Pulmonary artery endothelial cell (primary cell): ENCODE measurements around the gene FOXL1. TPM values are rescaled to one million over a fixed set of nuclear protein-coding genes. Genes with fewer than 3 reads are reported as not detected.

Experiments used
- DNase-seq: peaks from one replicate; pipeline ENCODE4 v3.0.0-alpha.2; 2011; ENCODE audit warnings: low read depth, low spot score
- total RNA-seq: library from RNA; depleted of rRNA; stranded (reverse); fragments of >200 nt; gene quantifications from 2 replicates; pipeline ENCODE4 v1.2.3, GENCODE V29; 2014

FOXL1 gene
- 1.7 and 2.9 TPM in 2 replicates for total RNA-seq

DNA sequence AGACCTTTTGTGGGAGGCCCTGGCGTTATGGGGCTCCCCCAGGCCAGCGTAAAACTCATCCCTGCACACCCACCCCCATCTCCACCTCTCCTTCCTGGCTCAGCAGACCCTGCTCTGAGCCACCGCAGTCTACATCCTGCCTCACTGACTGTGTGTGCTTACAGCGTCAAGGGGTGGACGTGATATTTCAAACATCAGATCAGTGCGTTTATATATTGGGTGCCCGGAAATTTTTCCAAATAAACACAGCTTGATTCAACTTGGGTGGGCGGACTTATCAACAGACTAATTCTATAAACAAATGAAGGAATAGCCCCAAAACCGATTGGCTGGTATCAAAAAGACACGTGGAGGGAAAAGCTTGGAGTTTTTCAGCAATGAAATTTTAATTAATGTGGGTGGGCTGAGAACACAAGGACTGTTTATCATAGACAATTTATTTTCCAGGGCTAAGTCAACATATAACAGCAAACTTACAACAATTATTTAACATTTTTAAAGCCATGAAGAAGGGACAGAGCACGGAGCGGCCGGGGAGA lies at the start of gene FOXL1:
Gene FOXL1 (plus strand): TSS at position 489 of the 539 bp plus-strand sequence. CDS start 175 bp downstream, outside the sequence.
- DNase-seq = no peak

DNA sequence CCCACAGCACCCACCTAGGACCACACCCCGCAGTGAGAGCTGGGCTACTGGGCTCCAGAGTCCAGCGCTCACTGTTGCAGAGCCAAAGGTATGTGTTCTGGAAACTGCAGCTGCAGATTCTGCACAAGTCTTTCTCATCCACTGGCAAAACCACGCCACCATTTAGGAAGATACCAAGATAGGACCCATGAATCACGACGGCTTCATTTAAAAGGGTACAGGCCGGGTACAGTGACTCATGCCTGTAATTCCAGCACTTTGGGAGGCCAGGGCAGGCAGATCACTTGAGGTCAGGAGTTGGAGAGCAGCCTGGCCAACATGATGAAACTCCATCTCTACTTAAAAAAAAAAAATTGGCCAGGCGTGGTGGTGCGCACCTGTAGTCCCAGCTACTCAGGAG lies 49.2 kb upstream of the FOXL1 start:
- no peak for DNase-seq

DNA sequence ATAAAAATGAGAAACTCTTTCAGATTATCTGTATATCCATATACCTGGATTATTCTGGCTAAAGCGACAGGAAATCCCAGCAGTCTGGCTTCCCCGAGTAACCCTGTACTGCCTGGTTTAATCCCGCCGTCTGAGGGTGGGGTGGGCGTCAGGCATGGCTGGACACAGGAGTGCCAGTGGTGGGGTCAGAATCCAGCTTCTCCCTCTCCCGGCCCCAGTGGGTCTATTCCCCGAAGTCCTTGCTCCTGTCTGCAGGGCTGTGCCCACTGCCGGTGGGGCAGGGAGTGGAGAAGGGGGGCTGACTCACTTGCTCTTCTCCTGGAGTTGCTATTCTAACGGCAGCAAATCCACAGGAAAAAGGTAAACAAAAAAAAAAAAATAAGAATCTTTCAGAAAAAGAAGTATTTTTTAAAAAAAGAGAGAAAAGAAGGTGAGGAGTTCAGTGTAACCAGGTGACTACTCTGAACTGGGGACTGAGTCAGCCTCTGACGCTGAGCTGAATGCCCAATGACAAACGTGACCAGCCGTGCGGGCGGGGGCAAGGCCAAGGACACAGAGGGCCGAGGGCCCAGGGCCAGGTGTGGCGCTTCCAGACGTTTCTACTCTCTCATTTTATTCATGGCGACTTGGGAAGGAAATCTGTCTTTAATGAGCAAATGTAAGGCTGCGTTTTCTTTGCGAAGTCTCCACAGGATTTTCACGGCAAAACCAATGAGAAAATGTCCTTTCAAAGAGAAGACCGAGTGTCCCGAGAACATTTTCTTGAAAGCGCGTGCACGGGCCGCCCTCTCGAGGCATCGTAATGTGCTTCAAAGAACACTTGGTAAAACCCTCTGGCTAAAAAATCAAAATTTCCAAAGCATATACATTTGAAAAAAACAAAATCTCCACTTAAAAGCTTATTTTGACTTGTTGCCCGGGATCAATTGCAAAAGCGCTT lies 47.8 kb upstream of the FOXL1 start:
- DNase-seq = no peak

DNA sequence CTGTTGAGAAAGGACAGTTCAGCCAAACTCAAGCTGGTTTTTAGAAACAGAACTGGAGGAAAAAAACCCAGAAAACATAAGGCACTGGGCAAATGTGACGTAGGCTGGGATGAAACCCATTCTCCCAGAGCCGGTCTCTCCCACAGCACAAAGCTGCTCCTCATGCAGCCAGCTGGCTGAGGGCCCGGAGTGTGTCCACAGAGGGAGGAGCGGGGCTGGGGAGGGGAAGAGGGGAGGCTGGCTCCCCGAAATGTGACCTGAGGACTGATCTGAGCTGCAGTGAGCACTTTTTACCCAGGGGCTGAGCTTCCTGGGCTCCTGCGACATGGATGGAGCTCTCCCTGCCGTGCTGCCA lies 47.2 kb upstream of the FOXL1 start:
- DNase-seq = no peak

DNA sequence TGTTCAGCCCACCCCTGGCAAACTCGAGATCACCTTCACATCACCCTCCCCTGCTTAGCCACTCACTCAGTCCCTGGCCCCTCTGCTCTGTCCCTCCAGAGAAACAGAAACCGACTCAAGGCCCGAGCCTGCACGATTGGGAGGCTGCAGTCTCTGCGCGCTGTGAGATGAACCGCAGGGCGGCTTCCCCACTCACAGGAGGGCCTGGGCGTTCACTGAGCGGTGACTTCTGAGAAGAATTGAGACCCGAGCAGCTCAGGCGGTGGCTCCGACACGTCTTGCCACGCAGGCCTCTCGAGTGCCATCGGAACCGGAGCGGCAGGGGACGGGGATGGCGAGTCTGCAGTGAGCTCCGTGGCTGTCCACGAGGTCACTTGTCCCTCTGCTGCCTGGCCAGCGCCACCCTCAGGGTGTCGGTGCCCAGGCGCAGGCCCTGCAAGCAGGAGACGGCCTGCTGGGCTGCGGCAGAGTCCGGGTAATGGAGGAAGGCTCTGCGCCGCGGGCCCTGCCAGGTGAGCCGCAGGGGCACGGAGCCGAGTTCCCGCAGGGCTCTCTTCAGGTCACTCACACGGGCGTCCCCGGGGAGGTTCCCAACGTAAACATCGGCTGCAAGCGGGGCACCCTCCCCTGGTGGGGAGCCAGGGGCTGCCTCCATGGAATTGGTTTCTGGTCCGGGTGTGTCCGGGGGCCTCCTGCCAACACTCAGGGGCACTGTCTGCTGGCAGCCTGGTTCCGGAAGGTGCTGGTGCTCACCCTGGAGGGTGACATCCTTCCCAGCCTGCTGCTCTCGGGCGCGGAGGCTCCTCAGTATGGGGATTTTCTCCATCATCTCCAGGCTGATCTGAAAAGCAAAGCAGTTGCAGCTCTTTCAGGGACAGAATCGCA lies 46.5 kb upstream of the FOXL1 start:
- no peak for DNase-seq

DNA sequence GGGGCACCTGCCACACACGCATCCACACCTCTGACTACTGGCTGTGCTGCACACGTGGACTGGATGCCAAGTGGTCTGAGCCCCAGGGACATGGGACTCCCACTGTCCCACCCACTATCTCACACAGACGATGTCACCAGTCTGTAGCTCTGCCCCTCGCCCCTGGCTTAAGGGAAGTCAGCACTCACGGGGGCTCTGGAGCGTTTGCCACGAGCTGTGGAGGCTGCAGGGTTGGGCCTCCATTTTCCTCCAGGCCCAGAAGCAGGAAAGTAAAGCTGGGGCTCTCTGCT lies 45.9 kb upstream of the FOXL1 start:
- no peak for DNase-seq

DNA sequence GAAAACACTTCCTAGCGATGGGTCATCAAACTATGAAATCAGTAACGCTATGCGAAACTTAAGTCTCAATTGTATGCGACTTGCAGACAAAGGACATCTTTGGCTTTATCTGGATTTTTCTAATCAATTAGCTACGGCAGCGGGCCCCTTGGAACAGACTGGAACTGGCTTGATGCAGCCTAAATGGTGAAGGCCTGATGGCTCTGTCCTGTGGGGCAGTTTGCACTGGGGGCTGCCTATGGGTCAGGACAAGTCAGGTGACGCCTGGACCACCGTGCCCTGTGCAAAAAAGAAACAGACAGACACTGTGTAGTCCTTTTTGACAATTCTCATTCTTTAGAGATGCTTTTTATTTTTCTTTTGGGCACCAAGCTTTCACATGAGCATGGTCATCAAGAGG lies 45.3 kb upstream of the FOXL1 start:
- DNase-seq = no peak

DNA sequence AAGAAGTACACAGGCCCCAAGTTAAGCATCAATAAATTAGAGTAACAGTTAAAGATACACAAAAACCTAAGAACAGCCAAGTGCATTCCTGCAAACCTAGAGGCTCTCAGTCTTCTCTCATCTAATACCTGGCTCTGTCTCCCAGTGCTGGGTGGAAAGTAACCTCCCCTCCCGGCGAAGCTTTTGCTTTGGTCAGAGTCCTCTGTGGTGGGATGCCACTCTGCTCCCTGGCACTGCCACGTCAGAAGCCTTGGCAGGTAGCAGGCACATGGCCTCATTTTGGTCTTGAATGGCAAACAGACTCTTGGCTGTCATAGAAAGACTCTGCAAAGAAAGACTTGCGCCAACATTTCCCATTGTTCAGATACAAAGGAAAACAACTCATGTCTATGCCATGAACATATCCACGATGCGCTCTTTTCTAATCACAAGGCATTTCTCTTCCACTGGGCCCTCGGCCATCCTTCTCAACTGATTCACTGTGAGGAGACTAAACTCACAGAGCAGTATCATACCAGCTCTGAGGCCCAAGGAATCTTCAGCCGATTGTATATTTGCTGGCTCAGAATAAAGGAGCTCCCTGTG lies 44.5 kb upstream of the FOXL1 start:
- DNase-seq = no peak

DNA sequence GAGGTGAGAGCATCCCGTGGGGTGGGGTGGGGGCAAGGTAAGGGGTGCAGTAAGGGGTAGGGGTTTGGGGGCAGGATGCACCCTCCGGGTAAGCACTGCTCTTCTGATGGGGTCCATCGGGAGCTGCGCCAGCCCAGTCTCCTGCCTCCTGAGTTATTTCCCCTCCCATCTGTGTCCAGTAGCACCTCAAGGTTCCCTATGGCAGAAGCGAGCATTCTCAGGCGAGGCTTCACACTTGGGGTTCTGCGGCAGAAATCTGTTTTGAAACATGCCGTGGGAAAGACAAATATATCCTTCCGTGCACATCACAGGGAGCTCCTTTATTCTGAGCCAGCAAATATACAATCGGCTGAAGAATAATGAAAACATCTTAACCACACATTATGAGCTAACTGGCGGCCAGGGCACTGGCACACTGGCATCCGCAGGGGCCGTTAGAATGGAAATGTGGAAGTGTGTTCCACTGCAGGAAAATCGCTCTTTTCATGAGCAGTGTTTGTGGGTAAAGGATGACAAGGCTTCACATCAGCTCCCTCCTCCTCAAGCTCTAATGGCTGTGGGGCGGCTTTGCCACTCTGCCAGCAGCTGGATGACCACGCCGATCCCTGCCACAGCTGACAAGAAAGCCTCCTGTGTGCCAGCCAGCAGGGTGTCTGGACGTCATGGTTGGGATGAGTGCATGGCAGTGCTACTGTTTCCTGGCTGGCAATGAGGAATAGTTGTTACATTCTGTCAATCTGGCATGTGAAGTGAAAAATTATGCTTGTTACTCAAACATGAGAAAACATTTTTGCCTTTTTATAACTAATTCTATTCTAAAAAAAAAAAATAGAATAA lies 43.4 kb upstream of the FOXL1 start:
- DNase-seq = no peak

DNA sequence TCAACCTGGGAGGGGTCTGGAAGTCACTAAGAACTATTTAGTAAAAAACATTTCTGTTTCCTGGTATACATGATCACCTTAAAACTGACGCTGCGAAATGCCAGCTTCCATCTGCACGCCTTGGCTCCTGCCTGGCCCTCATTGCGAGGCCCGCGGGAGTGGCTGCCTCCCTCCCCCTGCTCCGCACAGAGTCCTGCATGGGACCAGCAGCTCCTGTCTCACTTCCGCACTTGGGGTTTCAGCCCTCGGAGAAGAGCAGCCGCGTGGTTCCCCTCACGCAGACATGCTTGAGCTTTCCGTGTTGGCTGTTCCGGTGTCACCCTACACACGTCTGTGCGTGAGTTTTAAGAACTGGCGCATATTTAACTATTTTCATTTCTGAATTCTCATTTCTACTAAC lies 41.7 kb upstream of the FOXL1 start:
- no peak for DNase-seq

DNA sequence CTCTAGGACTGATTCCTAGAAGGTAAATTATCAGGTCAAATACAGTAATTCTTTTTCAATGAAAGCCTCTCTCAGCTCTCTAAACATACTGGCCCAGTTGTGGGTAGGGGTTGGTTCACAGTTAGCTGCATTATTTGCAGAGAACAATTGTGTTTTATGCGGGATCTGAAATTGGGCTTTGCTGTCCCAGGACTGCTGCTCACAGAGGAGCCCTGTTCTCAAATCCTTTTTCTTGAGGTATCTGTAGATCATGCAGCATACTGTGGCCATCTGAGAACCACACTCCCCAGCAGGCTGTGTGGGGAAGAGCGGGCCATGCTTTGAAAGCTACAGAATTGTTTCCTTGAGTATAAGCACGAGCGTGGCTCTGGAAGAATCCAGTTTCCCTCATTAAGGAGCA lies 40.9 kb upstream of the FOXL1 start:
- no peak for DNase-seq

DNA sequence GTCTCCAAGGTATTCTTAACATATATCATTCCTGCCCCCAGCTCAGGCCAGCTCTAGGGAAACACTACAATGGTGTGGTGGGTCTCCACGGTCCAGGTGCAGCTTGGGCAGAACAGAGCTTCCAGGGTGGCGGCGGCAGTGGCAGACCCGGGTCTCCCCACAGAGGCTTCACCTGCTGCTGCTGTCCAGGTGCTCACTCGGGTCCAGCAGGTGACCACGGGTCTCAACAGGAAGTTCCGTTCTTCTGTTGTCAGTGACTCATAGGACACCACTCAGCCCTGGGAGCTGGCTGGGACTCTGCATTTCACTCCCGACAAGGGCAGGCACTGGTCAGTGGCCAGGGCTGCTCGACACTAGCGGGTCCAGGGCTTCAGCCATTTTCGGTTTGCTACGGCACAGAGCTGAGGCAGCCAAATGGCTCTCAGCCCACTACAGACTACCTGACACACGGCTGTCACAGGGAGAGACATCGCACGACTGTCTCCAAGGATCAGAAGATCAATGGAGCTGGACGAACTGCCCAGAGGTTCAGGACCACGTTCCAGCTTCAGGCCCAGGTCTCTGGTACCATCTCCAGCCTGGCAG lies 40.1 kb upstream of the FOXL1 start:
- no peak for DNase-seq

DNA sequence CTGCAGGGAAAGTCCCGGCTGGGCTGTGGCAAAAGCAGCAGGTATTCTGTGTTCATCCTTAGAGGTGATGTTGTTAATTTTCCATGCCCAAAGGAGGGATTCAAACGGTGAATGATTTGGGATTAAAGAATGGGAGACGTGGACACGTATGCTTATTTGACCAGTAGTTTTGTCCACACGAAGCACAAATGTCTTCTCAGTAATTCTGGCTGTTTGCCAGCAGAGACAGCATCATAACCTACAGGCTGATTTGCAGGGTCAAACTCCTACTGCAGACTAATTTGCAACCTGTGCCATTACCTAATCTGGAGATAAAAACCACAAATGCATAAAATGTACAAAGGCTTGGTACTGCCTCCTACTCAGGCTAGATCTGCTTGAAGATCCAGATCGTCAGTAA lies 37.5 kb upstream of the FOXL1 start:
- DNase-seq = no peak

DNA sequence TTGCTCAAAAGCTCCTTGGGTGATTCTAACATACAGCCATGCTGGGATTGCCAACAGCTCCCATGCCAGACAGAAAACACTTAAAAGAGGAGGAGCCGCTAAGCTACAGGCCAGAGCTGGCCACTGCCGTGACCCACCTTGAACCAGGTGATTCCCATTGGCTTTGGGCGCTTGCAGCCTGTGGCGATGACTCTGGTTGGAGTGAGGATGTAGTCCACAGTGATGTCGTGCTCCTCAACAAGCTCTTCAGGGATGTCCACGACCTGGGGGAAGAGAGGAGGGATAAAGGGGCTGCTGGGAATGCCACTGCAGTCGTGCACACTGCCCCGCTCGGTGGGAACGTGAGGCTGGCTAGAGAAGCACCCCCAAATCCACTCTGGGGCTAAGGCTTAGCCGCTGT lies 36.8 kb upstream of the FOXL1 start:
- no peak for DNase-seq

DNA sequence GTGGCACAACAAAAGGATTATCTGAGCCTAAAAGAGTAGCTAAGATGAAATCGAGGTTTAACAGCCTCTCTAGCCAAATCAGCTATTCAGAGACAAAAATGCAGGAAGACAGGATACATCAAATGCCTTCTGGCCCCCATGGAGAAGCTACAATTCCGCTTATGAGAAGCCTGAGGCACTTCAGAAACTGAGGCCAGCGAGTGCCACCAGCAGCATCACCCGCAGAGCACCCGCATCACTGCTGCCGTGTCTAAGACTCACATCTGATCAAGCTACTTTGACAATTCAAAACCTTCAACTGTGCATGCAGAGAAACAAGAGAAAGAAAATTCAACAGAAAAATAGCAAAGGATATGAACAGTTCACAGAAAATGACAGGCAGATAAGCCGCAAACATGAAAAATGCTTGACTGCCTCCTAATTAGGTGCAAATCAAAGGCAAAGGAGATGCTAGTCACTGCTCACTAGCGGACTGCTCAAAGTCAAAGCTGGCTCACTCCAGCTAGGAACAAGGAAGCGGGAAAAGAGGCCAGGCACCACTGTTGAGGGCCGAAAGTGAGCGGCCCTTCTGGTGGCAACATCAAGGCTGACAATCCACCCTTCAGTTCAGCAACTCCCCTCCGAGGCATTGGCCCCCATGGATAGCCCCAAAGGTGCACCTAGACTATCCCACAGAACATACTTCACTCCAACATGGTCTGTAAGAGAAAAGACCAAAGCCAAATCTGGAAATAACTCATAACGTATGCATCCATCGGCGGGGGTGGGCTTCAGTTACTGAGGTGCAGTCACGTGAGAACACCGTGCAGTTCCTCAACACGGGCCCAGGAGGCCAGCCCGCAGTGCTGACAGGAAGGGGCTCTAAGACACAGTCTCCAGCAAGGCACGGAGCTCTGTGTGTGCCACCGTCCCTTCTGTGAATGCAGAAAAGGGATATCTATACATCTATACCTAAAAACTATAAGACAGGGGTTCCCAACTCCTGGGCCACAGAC lies 35.3 kb upstream of the FOXL1 start:
- DNase-seq = no peak

DNA sequence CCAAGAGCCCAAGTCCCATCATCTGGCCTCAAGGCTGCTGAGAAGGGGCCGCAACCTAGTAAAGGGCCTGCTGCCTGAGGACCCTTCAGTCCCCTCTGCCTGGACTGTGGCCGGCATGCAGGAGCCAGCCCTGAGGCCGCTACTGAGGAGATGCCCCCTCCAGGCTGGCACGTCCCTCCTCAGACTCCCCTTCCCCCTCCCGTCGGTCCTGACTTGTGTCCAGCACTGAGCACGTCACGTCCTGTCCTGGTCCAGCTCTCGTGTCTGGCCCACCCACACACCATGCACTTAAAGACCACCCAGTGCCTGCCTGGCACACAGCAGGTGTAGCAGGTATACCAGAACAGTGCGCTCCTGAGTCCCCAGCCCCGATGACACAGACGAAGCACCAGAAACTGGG lies 32.9 kb upstream of the FOXL1 start:
- DNase-seq = no peak

DNA sequence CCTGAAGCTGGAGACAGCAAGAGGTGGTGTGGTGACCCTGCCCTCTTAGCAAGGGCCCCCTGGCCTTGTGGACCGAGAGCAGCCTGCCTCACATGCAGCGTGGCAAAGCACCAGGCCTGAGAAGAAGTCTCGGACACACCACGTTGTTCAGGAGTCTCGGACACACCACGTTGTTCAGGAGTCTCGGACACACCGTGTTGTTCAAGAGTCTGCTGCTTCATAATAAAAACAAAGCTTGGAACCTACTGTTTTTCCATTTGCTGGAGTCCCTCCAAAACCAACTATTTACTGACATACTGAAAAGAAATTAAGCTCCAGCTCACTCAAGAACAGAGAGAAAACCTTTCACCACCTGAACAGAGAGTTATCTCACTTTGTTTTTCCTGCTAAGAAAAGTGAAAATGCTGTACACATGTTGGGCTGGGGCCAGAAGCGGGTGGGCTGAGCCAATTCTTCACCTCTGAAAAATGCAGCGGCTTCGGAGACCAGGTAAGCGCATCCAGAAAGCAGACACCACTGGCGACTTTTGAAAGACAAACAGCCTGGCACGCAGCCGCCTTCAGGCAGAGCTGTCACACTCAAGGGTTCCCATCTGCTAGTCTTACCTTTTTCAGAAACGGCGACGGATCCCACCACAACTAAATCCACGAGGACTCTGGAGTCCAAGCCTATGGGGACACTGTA lies 32.3 kb upstream of the FOXL1 start:
- DNase-seq = no peak

DNA sequence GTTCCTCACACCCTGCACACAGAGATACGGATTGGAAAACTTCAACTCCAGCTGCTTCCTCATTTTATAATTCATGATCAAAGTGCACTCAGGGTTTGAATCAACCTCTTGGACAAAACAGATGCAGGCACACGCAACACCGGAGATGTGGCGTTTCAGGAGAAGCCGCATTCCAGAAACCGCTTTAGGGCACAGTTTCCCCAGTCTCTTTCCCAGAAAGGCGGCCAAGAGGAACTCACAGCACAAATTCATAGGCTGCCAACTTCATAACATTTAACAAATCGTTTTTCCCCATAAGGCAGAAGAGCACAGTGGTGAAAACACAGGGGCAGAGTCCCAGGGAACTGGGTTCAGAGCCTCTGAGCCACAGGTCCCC lies 31.7 kb upstream of the FOXL1 start:
- no peak for DNase-seq

DNA sequence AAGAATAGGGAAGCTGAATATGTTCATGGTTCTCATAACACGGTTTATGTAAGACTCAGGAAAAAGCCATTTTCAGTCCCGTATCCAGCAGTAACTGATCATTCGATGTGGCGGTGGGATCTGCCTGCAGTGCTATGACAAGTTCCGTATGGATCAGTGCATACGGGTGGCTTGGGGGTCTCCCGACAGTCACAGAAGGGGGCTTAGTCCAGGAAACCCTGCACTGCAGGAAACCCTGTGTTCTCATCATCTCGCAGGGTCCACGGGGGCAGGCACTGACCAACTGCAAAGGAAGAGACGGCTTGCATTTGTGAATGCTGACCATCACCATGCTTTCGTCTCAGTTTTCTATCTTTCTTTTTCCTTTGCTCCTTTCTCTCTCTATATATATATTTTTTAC lies 31.1 kb upstream of the FOXL1 start:
- no peak for DNase-seq
